ENCODE data around the gene ESF1. TPM values are rescaled to one million over a fixed set of nuclear protein-coding genes. Genes with fewer than 3 reads are reported as not detected.
"Not testable (repeated sequence)": the region's sequence is repeated elsewhere in the genome, so short reads cannot be mapped to it uniquely, and the experiment has no call there.

ESF1 gene
- total RNA-seq, 1 donor from 2014 or later = 12.9 TPM

DNA sequence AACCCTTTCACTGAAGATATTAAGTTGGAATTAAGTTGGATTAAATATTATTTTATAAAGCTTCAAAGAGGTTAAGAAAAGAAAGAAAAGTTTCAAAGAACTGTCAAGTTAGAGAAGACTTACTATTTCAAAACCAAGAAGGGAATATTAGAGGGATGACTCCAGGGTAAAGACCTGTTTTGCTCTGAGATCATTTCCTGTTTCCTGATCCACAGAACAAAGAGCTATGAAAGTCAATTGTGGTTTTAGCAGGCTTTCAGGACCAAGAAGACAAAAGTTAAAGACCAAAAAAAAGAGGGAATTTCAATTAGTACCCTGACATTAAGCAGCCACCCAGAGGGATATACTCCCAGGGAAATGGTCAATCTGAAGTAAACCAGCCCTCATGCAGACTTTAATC, 19.4 kb downstream of the ESF1 start:
- no peak for DNase-seq (ENCODE audit: low read depth)
- H3K27me3 ChIP-seq (ENCODE audit: control insufficient read depth, insufficient read depth, low read length) = no peaks in the 10 kb centered on the region
- no peak overlapping the region for H3K4me3 ChIP-seq (ENCODE audit: low read depth, low read length)
- H3K36me3 ChIP-seq (ENCODE audit: control insufficient read depth, insufficient read depth, low read length) = no peaks in the 10 kb centered on the region
- TF ChIP-seq CTCF (IDR thresholded peaks at IDR 0.05; ENCODE audit: insufficient read depth, low read length, poor library complexity, severe bottlenecking) = no peak

GRCh38 chr20:13760451-13760946, 24.2 kb downstream of the ESF1 start:
- not testable (repeated sequence) for DNase-seq (ENCODE audit: low read depth); H3K27me3 ChIP-seq (ENCODE audit: control insufficient read depth, insufficient read depth, low read length); H3K4me3 ChIP-seq (ENCODE audit: low read depth, low read length); H3K36me3 ChIP-seq (ENCODE audit: control insufficient read depth, insufficient read depth, low read length)

DNA sequence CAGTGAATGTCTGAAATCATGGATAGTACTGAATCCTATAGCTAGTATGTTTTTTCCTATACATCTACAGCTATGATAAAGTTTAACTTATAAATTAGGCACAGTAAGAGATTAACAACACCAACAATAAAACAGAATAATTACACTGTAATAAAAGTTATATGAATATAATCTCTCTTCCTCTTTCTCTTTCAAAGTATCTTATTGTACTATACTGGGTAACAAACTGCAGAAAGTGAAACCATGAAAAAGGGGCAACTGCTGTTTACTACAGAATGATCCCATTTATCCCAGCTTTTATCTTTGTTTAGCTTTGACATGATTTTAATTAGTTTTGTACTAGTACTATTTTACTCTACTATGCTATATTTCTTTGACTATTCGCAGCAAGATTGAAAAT, 25.8 kb downstream of the ESF1 start:
- no peaks in the 10 kb centered on the region for H3K36me3 ChIP-seq (ENCODE audit: control insufficient read depth, insufficient read depth, low read length)
- DNase-seq (ENCODE audit: low read depth) = no peak
- no peaks in the 10 kb centered on the region for H3K27me3 ChIP-seq (ENCODE audit: control insufficient read depth, insufficient read depth, low read length)
- no peak overlapping the region for H3K4me3 ChIP-seq (ENCODE audit: low read depth, low read length)
- TF ChIP-seq CTCF (IDR thresholded peaks at IDR 0.05; ENCODE audit: insufficient read depth, low read length, poor library complexity, severe bottlenecking) = no peak

GRCh38 chr20:13756551-13756950, 28.2 kb downstream of the ESF1 start:
- no peaks in the 10 kb centered on the region for H3K36me3 ChIP-seq (ENCODE audit: control insufficient read depth, insufficient read depth, low read length)
- TF ChIP-seq CTCF (IDR thresholded peaks at IDR 0.05; ENCODE audit: insufficient read depth, low read length, poor library complexity, severe bottlenecking) = no peak
- no peak for DNase-seq (ENCODE audit: low read depth)
- H3K4me3 ChIP-seq (ENCODE audit: low read depth, low read length) = no peak overlapping the region
- no peaks in the 10 kb centered on the region for H3K27me3 ChIP-seq (ENCODE audit: control insufficient read depth, insufficient read depth, low read length)

- TF ChIP-seq CTCF (IDR thresholded peaks at IDR 0.05; ENCODE audit: insufficient read depth, low read length, poor library complexity, severe bottlenecking) = no peak
- no peak for DNase-seq (ENCODE audit: low read depth)
- H3K27me3 ChIP-seq (ENCODE audit: control insufficient read depth, insufficient read depth, low read length) = no peaks in the 10 kb centered on the region
Measured at GRCh38 chr20:13755809-13756208, 28.9 kb downstream of the ESF1 start.

GRCh38 chr20:13753436-13754036, 31.2 kb downstream of the ESF1 start:
- TF ChIP-seq CTCF (IDR thresholded peaks at IDR 0.05; ENCODE audit: insufficient read depth, low read length, poor library complexity, severe bottlenecking) = no peak
- no peak for DNase-seq (ENCODE audit: low read depth)
- H3K4me3 ChIP-seq (ENCODE audit: low read depth, low read length) = no peak overlapping the region
- H3K36me3 ChIP-seq (ENCODE audit: control insufficient read depth, insufficient read depth, low read length) = no peaks in the 10 kb centered on the region
- H3K27me3 ChIP-seq (ENCODE audit: control insufficient read depth, insufficient read depth, low read length) = no peaks in the 10 kb centered on the region

More at GRCh38 chr20:13755809-13756208, 28.9 kb downstream of the ESF1 start:
- no peak overlapping the region for H3K4me3 ChIP-seq (ENCODE audit: low read depth, low read length)
- no peaks in the 10 kb centered on the region for H3K36me3 ChIP-seq (ENCODE audit: control insufficient read depth, insufficient read depth, low read length)
